Left lung (tissue), 10 donors: ENCODE results near the gene ESPNL. TPM values are rescaled to one million over a fixed set of nuclear protein-coding genes. Genes with fewer than 3 reads are reported as not detected.

Source experiments
- ATAC-seq: fragments of 200-7000 bp; cut with Tn5 transposase; one replicate; pipeline ENCODE4 v1.9.1; 2020; ENCODE audit warnings: moderate library complexity
- DNase-seq, 4 donors: peaks; one replicate each; pipeline ENCODE4 v3.0.0-alpha.2; 2013 to 2020
- H3K27ac ChIP-seq, 2 donors: fragments of 200-600 bp; sonication (generic) in 1 of 2; one replicate each; pipeline versions ENCODE4 v1.5.0 to v1.8.0; 2020 to 2021
- H3K27me3 ChIP-seq, 2 donors: fragments of 200-600 bp; sonication (generic) in 1 of 2; one replicate each; pipeline versions ENCODE4 v1.5.0 to v1.8.0; 2020 to 2021
- H3K36me3 ChIP-seq, 2 donors: fragments of 200-600 bp; sonication (generic) in 1 of 2; one replicate each; pipeline versions ENCODE4 v1.5.0 to v1.8.0; 2020 to 2021
- H3K4me1 ChIP-seq, 2 donors: fragments of 200-600 bp; one replicate each; pipeline ENCODE4 v1.8.0; 2021
- H3K4me3 ChIP-seq, 2 donors: fragments of 200-600 bp; sonication (generic) in 1 of 2; one replicate each; pipeline versions ENCODE4 v1.5.0 to v1.8.0; 2020 to 2021; ENCODE audit warnings: mild to moderate bottlenecking in 1 of 2
- H3K9me3 ChIP-seq, 2 donors: fragments of 200-600 bp; sonication (generic) in 1 of 2; one replicate each; pipeline versions ENCODE4 v1.5.0 to v1.8.0; 2020 to 2021
- intact Hi-C, 2 donors: fragments of 100-400 bp; cut with DNase I; formaldehyde crosslinking; loops; one replicate each; pipeline versions ENCODE4 v1.11.2 to v1.14.2; 2022
- polyA plus RNA-seq, 6 donors: library from polyadenylated mRNA; unstranded; fragments of 120-200 nt; gene quantifications; one replicate each; pipeline ENCODE4 v1.2.1, GENCODE V29; 2013; ENCODE audit not compliant: insufficient read length in 6 of 6
- total RNA-seq, 2 donors: library from RNA; stranded (reverse); fragmentation: NEBNext Ultra II Directional; extraction: Animal tissue kit (Norgen Biotek cat#: 25700); gene quantifications; one replicate each; pipeline ENCODE4 v1.2.1, GENCODE V29; 2021
- TF ChIP-seq, protein P1 (sequence below), 2 donors: fragments of 200-600 bp; sonication (generic) in 1 of 2; IDR thresholded peaks; one replicate each; pipeline versions ENCODE4 v1.5.0 to v1.8.0; 2021; ENCODE audit warnings: antibody characterized with exemption in 2 of 2
- donor health status: DM: no; HTN: yes; CAD: no.
- donor health status: DM: no; HTN: no; CAD: no.

Gene ESPNL
- total and polyA plus RNA-seq, 8 donors = 0.55 to 6.7 (median 2.0) TPM

DNA sequence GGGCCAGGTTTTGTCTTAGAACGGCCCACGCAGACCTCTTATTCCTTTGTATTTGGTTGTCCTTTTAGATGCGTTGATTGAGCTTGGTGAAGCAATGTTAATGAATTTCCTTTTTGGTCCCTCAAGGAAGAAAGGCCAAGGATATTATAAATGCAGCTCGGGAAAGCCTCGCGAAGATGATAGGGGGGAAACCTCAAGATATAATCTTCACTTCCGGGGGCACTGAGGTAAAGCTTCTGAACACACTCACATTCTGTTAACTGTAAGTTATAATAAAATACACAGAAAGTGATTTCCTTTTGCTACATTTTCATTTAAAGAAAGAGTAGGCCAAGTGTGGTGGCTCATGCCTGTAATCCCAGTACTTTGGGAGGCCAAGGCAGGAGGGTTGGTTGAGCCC lies 32.2 kb upstream of the ESPNL start:
- ATAC-seq = no peak
- intact Hi-C loops = no loop called here
- H3K36me3 ChIP-seq = peaks cover 0 to 72% of the 10 kb centered on the region in 2 donors
- H3K4me3 ChIP-seq = no peak overlapping the region
- H3K27ac ChIP-seq = no peak overlapping the region
- DNase-seq = no peak
- no peaks in the 10 kb centered on the region for H3K9me3 ChIP-seq
- H3K4me1 ChIP-seq = no peaks in the 10 kb centered on the region
- TF ChIP-seq, protein P1, sequence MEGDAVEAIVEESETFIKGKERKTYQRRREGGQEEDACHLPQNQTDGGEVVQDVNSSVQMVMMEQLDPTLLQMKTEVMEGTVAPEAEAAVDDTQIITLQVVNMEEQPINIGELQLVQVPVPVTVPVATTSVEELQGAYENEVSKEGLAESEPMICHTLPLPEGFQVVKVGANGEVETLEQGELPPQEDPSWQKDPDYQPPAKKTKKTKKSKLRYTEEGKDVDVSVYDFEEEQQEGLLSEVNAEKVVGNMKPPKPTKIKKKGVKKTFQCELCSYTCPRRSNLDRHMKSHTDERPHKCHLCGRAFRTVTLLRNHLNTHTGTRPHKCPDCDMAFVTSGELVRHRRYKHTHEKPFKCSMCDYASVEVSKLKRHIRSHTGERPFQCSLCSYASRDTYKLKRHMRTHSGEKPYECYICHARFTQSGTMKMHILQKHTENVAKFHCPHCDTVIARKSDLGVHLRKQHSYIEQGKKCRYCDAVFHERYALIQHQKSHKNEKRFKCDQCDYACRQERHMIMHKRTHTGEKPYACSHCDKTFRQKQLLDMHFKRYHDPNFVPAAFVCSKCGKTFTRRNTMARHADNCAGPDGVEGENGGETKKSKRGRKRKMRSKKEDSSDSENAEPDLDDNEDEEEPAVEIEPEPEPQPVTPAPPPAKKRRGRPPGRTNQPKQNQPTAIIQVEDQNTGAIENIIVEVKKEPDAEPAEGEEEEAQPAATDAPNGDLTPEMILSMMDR (IDR thresholded peaks at IDR 0.05) = no peak
- no peaks in the 10 kb centered on the region for H3K27me3 ChIP-seq

DNA sequence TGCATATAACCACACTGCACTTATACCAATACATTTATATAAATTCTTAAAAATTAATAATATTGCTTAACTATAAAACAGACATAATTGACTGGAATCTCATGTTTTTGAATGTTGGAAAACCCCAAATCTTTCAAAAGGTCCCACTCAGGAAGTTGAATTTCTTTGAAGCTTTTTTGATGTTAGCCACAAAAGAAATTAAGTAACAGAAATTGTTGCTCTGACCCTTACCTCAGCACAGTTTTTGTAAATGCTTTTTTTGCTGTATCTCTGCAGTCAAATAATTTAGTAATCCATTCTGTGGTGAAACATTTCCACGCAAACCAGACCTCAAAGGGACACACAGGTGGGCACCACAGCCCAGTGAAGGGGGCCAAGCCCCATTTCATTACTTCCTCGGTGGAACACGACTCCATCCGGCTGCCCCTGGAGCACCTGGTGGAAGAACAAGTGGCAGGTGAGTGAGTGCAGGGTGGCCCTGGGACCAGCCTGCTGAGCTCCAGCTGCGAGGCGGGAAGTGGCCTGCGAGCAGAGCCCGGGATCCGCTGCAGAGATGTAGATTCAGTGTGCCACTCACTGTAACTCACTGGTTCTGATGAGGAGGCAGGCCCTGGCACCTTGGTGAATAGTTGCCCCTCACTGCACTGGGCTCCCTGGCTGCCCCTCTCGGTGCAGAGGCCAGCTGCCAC lies 31.0 kb upstream of the ESPNL start:
- Histone ChIP-seq H3K36me3 (peaks cover 0 to 80% of the 10 kb centered on the region in 2 donors), H3K27me3 (no peaks in the 10 kb centered on the region), H3K9me3 (peaks cover 0 to 1% of the 10 kb centered on the region in 2 donors), H3K27ac (no peak overlapping the region), H3K4me3 (no peak overlapping the region), H3K4me1 (no peaks in the 10 kb centered on the region)
- TF ChIP-seq, protein P1 (IDR thresholded peaks at IDR 0.05) = no peak
- no peak for ATAC-seq
- intact Hi-C loops = no loop called here
- no peak for DNase-seq

DNA sequence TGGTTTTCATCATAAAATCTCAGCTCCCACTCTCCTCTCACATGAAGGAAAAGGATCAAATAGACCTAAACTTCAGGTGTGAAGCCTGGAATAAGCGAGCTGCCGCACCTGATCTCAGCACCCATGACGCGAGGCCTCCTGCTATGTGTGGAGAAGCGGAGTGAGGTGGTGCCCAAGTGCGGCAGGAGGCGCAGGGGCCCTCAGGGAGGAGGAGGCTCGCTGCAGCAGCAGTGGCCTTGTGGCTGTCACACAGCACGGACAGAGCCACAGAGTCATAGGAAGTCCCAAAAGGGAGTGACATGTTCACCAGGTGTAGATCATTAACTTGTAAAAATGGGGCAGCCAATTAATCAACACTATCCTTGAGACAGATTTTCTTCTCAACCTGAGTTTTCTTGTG lies 30.3 kb upstream of the ESPNL start:
- Histone ChIP-seq H3K4me3 (no peak overlapping the region), H3K27ac (no peak overlapping the region), H3K27me3 (no peaks in the 10 kb centered on the region), H3K9me3 (peaks cover 0 to 1% of the 10 kb centered on the region in 2 donors), H3K4me1 (no peaks in the 10 kb centered on the region), H3K36me3 (peaks cover 0 to 81% of the 10 kb centered on the region in 2 donors)
- ATAC-seq = no peak
- TF ChIP-seq, protein P1 (IDR thresholded peaks at IDR 0.05) = no peak
- DNase-seq = no peak
- intact Hi-C loops = no loop called here

DNA sequence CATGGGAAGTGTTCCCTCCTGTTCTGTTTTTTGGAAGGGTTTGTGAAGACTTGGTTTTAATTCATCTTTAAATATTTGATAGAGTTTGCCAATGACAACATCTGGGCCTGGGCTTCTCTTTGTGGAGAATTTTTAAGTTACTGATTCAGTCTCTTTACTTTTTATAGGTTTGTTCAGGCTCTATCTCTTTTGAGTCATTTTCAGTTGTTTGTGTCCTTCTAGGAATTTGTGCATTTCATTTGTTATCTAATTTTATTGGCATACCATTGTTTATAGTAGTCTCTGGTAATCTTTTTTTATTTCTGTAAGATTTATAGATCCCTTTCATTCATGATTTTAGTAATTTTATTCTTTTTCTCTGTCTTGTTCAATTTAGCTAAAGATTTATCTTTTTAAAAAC lies 24.7 kb upstream of the ESPNL start:
- no peak overlapping the region for H3K27ac ChIP-seq
- intact Hi-C loops = no loop called here
- H3K9me3 ChIP-seq = peaks cover 0 to 1% of the 10 kb centered on the region in 2 donors
- TF ChIP-seq, protein P1 (IDR thresholded peaks at IDR 0.05) = no peak
- H3K27me3 ChIP-seq = no peaks in the 10 kb centered on the region
- no peaks in the 10 kb centered on the region for H3K4me1 ChIP-seq
- no peak overlapping the region for H3K4me3 ChIP-seq
- ATAC-seq (no peak), DNase-seq (no peak)
- peaks cover 0 to 38% of the 10 kb centered on the region in 2 donors for H3K36me3 ChIP-seq

DNA sequence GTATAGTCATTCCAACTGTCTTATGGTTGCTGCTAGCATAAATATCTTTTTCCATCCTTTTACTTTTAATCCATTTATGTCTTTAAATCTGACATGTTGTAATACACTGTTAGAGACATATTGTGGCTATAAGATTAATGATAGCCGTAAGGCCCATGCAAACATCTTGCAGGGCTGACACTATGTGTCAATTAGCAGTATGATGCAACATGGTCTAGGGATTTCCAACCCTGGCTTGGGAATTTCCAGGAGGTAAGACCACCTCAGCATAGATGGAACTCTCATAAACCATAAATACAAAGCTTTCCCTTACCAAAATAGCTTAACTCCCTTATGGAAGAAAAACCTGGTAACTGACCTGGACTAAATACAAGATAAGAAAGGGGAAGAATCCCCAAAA lies 22.8 kb upstream of the ESPNL start:
- TF ChIP-seq, protein P1 (IDR thresholded peaks at IDR 0.05) = no peak
- H3K4me3 ChIP-seq = no peak overlapping the region
- DNase-seq = no peak
- H3K27ac ChIP-seq = no peak overlapping the region
- peaks cover 0 to 1% of the 10 kb centered on the region in 2 donors for H3K9me3 ChIP-seq
- H3K4me1 ChIP-seq = no peaks in the 10 kb centered on the region
- no peak for ATAC-seq
- no peaks in the 10 kb centered on the region for H3K27me3 ChIP-seq
- intact Hi-C loops = no loop called here
- peaks cover 0 to 39% of the 10 kb centered on the region in 2 donors for H3K36me3 ChIP-seq
